Kidney (tissue), 14 donors: ENCODE data around the gene TEKT2. TPM values are rescaled to one million over a fixed set of nuclear protein-coding genes. Genes with fewer than 3 reads are reported as not detected.

Experiments
- DNase-seq, 5 donors: peaks; one replicate each; pipeline ENCODE4 v3.0.0-alpha.2; 2013 to 2020
- FAIRE-seq: peaks from 2 replicates; lab custom pipeline; 2012; peaks lifted over from hg19 to GRCh38; lab: Jason Lieb, UNC
- H3K27ac ChIP-seq, 2 donors: one replicate each; pipeline ENCODE4 v1.7.0; 2013; ENCODE audit warnings: low read depth in 2 of 2, low read length in 2 of 2, inconsistent platforms in 1 of 2
- H3K27me3 ChIP-seq: one replicate; pipeline ENCODE4 v1.7.1; 2013; ENCODE audit warnings: low read length, inconsistent platforms; ENCODE audit not compliant: control insufficient read depth, insufficient read depth
- H3K36me3 ChIP-seq, 3 donors: one replicate each; pipeline versions ENCODE4 v1.7.0 to v1.7.1; 2013; ENCODE audit warnings: low read length in 3 of 3, control low read depth in 1 of 3, inconsistent platforms in 1 of 3; ENCODE audit not compliant: insufficient read depth in 3 of 3, control insufficient read depth in 2 of 3
- H3K4me1 ChIP-seq, 3 donors: one replicate each; pipeline versions ENCODE4 v1.7.0 to v1.7.1; 2013; ENCODE audit warnings: low read length in 3 of 3, inconsistent platforms in 1 of 3, low read depth in 1 of 3; ENCODE audit not compliant: control insufficient read depth in 2 of 3, insufficient read depth in 2 of 3
- H3K4me3 ChIP-seq, 3 donors: one replicate each; pipeline versions ENCODE4 v1.7.0 to v1.8.1; 2013; ENCODE audit warnings: low read length in 3 of 3, control low read depth in 1 of 3, inconsistent platforms in 1 of 3
- H3K9ac ChIP-seq, 3 donors: one replicate each; pipeline versions ENCODE4 v1.7.0 to v1.7.1; 2013; ENCODE audit warnings: low read length in 3 of 3, control low read depth in 1 of 3, inconsistent platforms in 1 of 3
- H3K9me3 ChIP-seq, 3 donors: one replicate each; pipeline versions ENCODE4 v1.7.0 to v1.7.1; 2013; ENCODE audit warnings: low read length in 3 of 3, control low read depth in 1 of 3, inconsistent platforms in 1 of 3; ENCODE audit not compliant: control insufficient read depth in 2 of 3, insufficient read depth in 1 of 3
- intact Hi-C: fragments of 100-400 bp; cut with DNase I; formaldehyde crosslinking; loops from one replicate; pipeline ENCODE4 v1.11.1; 2022
- polyA plus RNA-seq: library from polyadenylated mRNA; stranded (reverse); fragments of 350-450 nt; fragmentation: Illumina TruSeq; extraction: RNeasy Lipid Tissue Mini Kit (QIAGEN cat#74804); gene quantifications from one replicate; pipeline ENCODE4 v1.2.3, GENCODE V29; 2014; ENCODE audit warnings: low read depth, low replicate concordance; ENCODE audit not compliant: insufficient read depth
- total RNA-seq: library from RNA; stranded (reverse); fragmentation: NEBNext Ultra II Directional; extraction: Animal tissue kit (Norgen Biotek cat#: 25700); gene quantifications from one replicate; pipeline ENCODE4 v1.2.1, GENCODE V29; 2021
- TF ChIP-seq, protein P1 (sequence below): IDR thresholded peaks from 3 replicates; pipeline ENCODE4 v1.5.1; 2012; ENCODE audit warnings: mild to moderate bottlenecking, moderate library complexity, borderline replicate concordance; ENCODE audit not compliant: insufficient read depth; ENCODE audit errors: extremely low read depth
- donor health status: control.
- donor health status: control.
- donor health status: control.
- donor health status: control.
- donor health status: control.
- donor health status: DM: yes; HTN: yes; CAD: no.
- donor health status: Normal renal cell carcinoma (clear cell type).

Gene TEKT2
- total and polyA plus RNA-seq, 2 donors from 2014 or later, result 2.4 to 5.7 TPM

DNA sequence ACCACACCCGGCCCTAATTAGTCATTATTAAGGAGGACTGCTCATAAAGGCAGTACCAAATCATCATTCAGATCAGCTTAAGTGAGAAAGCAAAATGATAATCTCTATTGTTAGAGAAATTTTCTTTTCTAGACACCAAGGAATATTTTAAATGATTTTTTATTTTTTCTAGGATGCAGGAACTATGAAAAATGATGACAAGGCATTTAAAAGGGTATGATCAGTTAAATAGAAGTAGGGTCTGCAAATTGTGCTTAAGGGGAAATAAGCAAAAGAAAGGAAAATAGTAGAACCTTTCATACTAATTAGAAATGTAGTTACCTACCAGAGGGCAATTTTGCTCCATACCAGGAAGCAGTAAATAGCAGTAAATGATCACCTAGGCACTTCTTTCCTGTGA lies 21.6 kb upstream of the TEKT2 start:
- FAIRE-seq (no peak), DNase-seq (no peak)
- no peaks in the 10 kb centered on the region for H3K27me3 ChIP-seq
- H3K9ac ChIP-seq, result no peak overlapping the region
- no peaks in the 10 kb centered on the region for H3K4me1 ChIP-seq
- H3K36me3 ChIP-seq, result no peaks in the 10 kb centered on the region
- no peak overlapping the region for H3K27ac ChIP-seq
- no peak overlapping the region for H3K4me3 ChIP-seq
- H3K9me3 ChIP-seq, result no peaks in the 10 kb centered on the region
- TF ChIP-seq, protein P1, sequence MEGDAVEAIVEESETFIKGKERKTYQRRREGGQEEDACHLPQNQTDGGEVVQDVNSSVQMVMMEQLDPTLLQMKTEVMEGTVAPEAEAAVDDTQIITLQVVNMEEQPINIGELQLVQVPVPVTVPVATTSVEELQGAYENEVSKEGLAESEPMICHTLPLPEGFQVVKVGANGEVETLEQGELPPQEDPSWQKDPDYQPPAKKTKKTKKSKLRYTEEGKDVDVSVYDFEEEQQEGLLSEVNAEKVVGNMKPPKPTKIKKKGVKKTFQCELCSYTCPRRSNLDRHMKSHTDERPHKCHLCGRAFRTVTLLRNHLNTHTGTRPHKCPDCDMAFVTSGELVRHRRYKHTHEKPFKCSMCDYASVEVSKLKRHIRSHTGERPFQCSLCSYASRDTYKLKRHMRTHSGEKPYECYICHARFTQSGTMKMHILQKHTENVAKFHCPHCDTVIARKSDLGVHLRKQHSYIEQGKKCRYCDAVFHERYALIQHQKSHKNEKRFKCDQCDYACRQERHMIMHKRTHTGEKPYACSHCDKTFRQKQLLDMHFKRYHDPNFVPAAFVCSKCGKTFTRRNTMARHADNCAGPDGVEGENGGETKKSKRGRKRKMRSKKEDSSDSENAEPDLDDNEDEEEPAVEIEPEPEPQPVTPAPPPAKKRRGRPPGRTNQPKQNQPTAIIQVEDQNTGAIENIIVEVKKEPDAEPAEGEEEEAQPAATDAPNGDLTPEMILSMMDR, result no peak
- intact Hi-C loops, result no loop called here

DNA sequence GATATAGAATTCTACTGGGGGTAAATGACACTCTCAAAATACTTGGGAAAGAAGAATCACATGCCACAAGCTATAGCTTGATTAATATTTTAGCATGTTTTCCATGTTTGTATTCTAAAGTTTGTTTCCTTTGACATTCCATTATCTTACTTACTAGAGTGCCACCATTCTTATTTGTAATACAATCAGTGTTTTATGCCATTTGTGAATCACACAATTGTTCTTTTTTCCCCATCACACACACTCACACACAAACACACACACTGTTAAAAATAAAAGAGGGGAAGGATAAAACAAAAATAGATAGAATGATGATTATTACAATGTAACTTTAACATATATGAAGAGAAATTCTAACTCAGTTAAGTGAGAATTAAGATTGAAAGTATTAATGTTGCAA lies 16.0 kb upstream of the TEKT2 start:
- DNase-seq, result no peak
- Histone ChIP-seq H3K9me3 (no peaks in the 10 kb centered on the region), H3K36me3 (no peaks in the 10 kb centered on the region), H3K4me1 (no peaks in the 10 kb centered on the region), H3K4me3 (no peak overlapping the region), H3K9ac (no peak overlapping the region), H3K27me3 (no peaks in the 10 kb centered on the region), H3K27ac (no peak overlapping the region)
- intact Hi-C loops, result no loop called here
- TF ChIP-seq, protein P1, result no peak
- FAIRE-seq, result no peak

DNA sequence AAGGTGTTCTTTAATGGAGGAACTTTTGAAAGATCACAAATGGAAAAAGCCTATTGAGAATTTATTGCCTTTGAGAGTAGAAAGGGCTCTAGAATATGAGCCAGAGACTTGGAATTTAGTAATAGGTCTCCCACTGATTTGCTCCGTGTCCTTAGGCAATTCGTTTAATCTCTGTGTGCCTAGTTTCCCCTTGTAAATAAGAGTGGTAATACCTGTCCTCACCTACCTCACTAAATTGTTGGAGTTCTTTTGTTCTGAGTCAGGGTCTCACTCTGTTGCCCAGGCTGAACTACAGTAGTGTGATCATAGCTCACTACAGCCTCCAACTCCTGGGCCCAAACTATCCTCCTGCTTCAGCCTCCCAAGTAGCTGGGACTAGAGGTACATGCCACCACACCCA lies 15.0 kb upstream of the TEKT2 start:
- Histone ChIP-seq H3K4me3 (no peak overlapping the region), H3K9ac (no peak overlapping the region), H3K4me1 (no peaks in the 10 kb centered on the region), H3K9me3 (no peaks in the 10 kb centered on the region), H3K36me3 (no peaks in the 10 kb centered on the region), H3K27me3 (no peaks in the 10 kb centered on the region), H3K27ac (no peak overlapping the region)
- FAIRE-seq, result no peak
- no peak for DNase-seq
- intact Hi-C loops, result no loop called here
- TF ChIP-seq, protein P1, result no peak

DNA sequence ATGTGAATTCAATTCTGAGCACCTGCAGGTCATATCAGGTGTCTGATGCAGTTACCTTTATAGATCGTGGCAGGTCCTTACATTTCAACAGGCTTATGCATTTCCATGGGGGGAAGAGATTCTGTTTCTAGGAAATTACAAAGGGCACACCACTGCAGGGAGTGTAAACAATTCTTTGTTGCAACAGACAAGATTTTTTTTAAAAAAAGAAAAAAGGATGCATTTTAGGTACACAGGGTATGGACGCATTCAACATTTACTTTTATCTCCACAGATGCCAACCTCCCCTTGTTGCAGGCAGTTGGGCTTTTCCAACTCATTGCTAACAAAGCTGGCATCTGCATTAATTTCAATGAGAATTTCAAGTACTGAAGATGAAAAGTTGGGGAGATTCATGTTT lies 13.5 kb upstream of the TEKT2 start:
- no peak overlapping the region for H3K4me3 ChIP-seq
- H3K9ac ChIP-seq, result no peak overlapping the region
- TF ChIP-seq, protein P1, result no peak
- intact Hi-C loops, result no loop called here
- no peaks in the 10 kb centered on the region for H3K36me3 ChIP-seq
- no peaks in the 10 kb centered on the region for H3K9me3 ChIP-seq
- H3K27ac ChIP-seq, result no peak overlapping the region
- H3K27me3 ChIP-seq, result no peaks in the 10 kb centered on the region
- DNase-seq, result no peak
- H3K4me1 ChIP-seq, result no peaks in the 10 kb centered on the region
- FAIRE-seq, result no peak
